ENCODE results near the gene MCMBP.
"Not testable (repeated sequence)": the region's sequence is repeated elsewhere in the genome, so short reads cannot be mapped to it uniquely, and the experiment has no call there.

The MCMBP gene

DNA sequence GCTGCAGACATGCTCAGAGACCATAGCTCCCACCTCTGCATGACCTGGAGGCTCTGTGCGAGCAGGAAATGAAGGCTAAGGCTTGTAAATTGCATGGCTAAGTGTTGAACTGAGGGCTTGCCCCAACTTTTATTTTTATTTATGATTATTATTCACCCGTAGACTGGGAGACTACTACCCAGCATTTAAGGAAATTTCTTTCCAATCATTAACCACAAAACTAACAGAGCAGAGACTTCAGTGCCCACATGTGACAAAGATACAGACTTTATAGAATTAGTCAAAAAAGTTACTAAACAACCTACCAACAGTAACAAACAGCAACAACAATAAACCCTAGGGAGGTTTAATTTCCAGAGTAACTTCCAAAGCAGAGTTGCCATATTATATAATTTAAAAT, 39.7 kb downstream of the MCMBP start:
- DNase-seq (ENCODE audit: low read depth in 2 of 2), result no peak

DNA sequence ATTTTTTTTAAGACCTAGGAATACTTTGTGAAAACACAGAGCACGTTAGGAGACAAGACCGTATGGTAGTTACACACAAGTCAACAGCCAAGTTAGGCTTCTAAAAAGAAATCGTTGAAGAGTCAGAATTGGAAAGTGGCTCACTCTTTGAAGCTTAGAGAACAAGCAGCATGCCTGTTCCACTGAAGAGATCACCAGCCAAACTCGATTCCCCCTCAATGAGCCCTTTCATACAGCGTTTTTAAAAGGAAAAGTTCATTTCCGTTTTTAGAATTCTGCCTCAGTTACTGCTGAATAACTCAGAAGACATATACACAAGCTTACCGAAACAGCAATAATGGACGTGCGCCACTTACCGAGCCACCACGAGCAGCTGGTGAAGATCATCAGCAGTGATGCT, 41.0 kb downstream of the MCMBP start:
- no peak for DNase-seq (ENCODE audit: low read depth in 2 of 2)

DNA sequence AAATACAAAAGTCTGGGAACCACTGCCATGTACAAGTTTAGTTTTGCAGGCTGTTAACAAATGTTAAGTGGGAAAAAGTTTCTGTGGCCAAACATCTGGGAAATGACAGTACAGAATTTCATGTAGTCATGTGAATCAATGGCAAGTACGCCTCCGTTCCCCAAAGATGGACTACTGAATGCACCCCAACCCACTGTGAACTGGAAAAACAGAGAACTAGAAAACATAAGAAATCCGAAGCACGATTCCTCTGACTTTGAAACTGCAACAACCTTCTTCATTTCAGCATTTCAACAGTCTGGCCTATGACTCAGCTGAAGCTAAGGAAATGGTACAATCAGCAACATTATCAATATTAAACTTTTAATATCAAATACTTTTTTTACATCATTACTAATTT, 41.8 kb downstream of the MCMBP start:
- no peak for DNase-seq (ENCODE audit: low read depth in 2 of 2)

DNA sequence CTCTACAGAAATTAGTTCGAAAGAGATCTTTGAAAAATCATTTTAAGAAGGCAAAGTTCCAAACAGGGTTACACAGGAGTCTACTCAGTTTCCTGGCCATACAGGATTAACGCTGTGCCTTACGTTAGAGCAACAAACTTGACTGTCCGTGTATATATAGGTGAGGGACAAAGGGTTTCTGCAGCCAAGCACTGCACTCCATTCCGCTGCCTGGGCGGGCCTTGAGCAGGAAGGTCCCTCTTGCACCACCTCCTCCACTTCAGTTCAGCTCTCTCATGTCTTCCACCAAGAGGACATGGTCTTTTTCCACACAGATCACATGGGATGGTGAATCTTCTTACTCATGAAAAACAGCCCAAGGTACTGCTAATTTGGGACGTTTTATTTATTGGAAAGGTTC, 43.2 kb downstream of the MCMBP start:
- DNase-seq (ENCODE audit: low read depth in 2 of 2), result no peak

DNA sequence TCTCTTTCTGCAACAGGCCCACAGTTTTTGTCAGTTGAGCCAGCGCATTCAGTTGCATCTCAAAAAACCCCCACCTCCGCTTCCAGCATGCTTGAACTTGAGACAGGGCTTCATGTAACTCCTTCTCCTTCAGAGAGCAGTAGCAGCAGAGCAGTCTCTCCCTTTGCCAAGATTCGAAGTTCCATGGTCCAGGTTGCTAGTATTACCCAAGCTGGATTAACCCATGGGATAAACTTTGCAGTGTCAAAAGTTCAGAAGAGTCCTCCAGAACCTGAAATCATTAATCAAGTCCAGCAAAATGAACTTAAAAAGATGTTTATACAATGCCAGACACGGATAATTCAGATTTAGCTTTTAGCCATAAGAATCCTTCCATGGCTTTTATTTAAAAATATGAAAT, 45.2 kb downstream of the MCMBP start:
- DNase-seq (ENCODE audit: low read depth in 2 of 2), result no peak

DNA sequence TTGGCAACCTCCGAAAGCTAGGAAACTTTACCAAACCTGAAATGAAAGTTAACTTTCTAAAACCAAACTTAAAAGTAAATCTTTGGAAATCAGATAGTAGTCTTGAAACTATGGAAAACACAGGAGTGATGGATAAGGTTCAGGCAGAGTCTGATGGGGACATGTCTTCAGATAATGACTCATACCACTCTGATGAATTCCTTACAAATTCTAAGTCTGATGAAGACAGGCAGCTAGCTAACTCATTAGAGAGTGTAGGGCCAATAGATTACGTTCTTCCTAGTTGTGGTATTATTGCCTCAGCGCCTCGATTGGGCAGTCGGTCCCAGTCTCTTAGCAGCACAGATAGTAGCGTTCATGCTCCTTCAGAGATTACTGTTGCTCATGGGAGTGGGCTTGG, 45.9 kb downstream of the MCMBP start:
- no peak for DNase-seq (ENCODE audit: low read depth in 2 of 2)

DNA sequence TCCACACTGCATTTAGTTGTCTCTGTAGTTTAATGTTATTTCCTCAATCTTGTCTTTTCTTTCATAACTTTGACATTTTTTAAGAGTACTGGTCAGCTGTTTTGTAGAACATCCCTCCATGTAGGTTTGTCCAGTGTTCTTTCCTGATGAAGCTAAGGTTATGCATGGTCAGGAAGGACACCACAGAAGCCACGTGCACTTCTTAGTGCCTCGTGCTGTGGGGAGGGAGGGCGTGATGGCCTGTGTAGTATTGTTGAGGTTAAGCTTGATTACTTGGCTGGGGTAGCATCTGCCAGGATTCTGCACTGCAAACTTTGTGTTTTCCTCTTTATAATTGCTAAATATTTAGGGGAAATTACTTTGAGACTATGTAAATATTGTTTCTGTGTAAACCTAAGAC, 48.3 kb downstream of the MCMBP start:
- no peak for DNase-seq (ENCODE audit: low read depth in 2 of 2)

DNA sequence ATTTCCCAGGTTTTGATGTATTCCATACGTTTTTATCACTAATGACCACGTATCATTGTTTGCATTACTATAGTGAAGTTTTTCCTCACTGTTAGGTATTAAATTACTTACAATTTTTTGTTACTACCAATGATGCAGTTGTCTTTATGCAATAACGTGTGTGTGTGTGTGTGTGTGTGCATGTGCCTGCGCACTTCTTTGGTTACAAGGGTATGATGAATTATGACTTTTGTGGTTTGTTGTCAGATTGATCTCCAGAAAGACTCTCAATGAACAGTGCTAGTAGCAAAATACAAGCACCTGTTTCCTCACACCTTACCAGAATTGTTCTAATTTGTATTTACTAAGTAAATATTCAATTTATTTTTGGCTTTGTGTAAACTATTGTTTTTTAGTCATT, 51.5 kb downstream of the MCMBP start:
- no peak for DNase-seq (ENCODE audit: low read depth in 2 of 2)

DNA sequence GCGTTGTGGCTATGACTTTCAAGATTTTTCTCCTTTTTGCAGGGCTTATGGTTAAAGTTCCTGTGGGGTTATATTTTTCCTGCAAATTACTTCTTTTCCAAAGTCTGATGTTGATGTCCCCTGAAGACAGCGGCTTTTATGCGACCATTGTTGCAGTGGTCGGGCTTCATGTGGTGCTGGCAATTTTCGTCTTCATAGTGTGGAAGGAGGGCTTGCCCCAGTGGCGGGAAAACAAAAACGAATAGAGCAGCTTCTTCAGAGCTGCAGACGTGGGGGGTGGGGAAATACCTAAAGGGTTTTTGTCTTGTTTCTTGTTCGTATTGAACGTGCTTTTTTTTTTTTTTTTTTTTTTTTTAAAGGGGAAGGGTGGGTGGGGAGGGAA, 53.8 kb downstream of the MCMBP start:
- no peak for DNase-seq (ENCODE audit: low read depth in 2 of 2)

DNA sequence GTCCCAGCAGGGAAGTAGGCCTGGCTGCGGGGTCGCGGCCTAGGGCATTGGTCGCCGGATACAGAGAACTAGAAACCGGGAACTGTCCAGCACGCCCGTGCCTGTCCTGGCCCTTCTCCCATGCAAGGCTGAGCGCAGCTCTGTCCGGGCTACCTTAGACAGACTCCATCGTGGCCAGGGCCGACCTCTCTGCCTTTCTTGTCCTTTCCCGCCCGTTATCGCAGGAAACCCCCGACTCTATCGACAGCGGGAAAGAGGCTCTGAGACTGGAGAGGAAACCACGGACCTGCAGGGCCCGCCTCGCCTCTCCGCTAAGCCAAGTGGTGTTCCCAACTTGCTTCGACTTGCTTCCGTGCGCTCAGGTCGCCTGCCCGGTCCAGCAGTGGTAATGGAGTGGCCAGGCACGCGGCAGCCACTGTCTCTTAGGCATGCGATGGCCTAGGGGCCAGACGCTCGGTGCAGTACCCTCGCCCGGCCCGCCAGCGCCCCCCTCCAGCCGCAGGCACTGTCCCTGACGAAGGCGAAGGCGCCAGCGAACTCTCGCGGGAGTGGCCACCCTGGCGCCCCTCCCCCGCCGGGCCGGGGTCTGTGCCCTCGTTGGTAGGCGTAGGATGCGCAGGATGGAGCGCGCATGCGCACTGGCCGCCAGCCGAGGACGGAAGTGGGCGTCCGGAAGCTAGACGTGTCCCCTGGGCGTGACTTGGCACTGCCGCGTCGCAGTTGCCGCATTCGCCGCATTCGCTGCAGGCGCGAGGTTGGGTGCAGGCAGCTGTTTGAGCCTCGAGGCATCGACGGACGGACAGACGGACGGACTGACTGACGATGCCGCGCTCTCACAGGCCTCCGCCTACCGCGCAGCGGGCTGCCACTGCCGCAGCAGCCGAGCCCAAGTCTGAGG, 54.4 kb downstream of the MCMBP start:
- no peak for DNase-seq (ENCODE audit: low read depth in 2 of 2)

DNA sequence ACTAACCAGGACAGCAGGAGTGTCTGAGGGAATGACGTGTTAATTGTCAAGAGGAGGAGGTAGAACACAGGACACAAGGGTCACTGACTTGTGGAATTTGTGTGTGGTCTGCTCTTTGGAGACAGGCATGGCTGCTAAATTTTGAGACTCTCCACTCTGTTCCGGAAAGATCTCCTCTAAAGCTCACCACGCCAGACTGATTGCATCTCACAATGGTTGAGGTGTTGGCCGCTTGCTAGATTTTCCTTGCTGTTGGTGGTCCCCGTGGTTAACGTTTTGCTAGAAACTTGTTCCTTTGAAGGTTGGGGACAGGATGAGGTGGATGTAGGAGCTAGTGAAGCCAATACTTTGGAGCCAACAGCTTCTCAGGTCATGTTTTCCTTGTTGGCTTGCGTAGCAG, 57.0 kb downstream of the MCMBP start:
- no peak for DNase-seq (ENCODE audit: low read depth in 2 of 2)

DNA sequence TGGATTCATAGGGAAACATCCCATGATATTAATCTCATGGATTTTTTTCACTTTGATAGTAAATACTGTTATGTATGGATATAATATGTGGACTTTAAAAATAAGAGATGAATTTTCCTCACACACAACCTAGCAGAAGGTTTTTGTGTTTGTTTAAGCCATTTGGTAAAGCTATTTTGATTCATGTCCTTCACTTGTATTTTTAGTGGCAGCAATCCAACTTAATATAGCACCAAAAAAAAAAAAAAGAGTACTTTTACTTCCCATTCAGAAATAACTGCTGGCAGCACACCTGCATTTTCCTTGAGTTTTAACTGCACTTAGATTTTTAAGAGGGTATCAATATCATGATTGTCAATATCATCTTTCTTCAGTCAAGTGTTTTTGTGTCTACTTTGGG, 60.0 kb downstream of the MCMBP start:
- DNase-seq (ENCODE audit: low read depth in 2 of 2), result no peak

DNA sequence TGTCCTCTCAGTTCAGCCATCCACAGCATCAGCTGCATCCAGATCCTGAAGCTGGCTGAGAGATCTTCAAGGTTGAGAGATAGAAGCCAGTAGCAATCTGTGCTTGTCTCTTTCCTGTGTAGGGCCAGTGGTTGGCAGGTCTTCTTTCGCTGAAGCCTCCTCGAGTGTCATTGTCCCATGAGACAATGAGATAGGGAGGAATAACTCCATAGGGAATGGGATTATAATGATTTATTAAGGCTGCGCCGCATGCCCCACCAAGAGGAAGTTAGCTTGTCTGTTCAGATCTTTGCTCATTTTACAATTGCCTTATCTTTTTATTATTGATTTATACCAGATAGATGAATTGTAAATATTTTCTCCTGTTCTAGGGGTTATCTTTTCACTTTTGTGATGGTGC, 61.5 kb downstream of the MCMBP start:
- no peak for DNase-seq (ENCODE audit: low read depth in 2 of 2)

DNA sequence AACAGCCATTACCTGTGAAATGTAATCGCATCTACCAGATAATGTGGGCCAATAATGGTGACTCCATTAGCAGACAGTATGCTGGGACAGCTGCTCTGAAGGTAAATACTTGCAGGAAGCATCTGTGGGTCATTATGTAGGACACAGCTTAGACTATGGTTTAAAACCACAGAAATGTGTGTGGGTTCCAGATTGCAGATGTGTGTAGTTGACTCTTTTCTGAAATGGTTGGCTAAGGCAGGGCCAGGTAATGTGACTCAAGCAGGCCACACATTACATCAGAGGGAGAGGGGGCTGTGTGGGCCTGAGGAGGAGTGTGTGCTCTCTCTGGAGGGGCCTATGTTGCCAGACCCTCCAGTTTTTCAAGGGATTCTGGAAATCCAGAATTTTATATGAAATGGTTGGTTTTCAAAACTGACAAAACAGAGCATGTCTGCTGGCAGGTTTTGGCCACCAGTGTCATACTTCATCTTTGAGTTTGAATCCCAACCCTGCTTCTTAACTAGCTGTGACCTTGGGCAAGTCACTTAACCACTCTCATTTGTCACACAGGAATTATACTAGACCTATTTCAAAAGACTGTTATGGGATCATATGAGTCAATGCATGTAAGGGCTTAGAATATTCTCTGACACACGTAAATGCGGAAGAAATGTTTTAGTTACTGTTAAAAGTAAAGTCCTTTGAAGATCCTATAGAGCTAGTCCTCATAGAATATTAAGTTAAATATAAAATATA, 64.5 kb downstream of the MCMBP start:
- no peak for DNase-seq (ENCODE audit: low read depth in 2 of 2)

DNA sequence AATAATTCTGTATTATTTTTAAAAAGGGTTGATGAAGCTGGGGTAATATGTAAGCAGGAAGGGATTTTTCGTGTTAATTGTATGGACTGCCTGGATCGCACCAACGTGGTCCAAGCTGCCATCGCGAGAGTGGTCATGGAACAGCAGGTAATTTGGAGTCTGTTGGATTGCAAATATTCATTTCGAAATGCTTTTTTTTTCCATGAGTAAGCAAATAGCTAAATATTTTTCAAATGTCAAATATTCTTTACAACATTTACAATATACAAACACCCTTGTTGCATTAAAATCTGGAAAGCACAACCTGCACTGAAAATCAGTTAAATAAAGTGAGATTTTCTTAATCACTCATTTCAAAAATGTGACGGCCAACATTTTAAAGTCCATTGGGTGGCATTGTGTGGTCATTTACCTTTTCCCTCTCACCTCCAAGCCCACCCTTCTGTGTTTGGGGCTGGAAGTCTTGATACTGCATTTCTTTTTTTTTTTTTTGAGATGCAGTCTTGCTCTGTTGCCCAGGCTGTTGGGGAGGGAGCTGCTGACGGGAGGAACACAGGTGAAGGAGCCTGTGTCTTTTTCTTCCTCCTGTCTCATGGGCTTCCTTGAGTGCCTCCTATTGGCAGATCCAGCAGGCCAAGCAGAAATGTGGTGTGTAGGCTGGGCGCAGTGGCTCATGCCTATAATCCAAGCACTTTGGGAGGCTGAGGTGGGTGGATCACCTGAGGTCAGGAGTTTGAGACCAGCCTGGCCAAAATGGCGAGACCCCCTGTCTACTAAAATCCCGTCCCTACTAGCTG, 66.1 kb downstream of the MCMBP start:
- DNase-seq (ENCODE audit: low read depth in 2 of 2), result no peak

DNA sequence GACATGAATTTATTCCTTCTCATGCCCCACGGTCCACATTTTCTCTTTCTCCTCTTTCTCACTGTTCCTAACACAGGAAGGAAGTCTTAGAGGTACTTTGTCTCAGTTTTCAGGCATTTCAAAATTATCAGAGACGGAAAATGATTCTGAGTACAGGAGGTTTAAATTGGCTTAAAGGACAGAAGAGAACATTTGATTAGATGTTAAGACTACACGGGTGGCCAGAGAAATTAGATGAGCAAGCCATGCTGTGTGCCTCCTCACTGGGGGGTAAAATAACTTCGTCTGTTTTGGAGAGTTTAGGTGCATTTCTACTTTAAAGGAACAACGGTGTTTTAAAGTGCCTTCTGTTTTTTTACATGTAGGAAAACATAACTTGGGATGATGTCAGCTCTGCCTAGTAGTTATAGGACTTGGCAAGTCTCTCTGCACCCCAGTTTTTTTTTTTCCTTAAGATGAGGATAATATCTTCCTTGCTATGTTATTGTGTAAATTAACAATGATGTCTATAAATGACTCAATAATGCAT, 66.9 kb downstream of the MCMBP start:
- no peak for DNase-seq (ENCODE audit: low read depth in 2 of 2)

DNA sequence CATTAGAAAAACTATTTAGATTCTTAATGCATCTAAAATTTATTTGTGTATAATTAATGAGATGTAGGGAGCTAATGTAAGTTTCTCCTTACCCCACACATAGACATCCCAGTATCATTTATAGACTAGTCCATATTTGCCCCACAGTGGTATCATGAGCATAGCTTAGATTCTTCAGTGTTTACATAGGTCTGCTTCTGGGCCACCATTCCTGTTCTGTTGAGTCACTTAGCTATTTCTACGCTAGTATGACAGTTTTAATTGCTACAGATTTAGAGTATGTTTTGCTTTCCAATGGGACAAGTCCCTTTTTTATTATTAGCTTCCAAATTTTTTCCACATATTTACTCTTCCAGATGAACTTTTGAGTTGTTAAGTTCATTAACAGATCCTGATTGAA, 69.4 kb downstream of the MCMBP start:
- DNase-seq (ENCODE audit: low read depth in 2 of 2), result no peak

DNA sequence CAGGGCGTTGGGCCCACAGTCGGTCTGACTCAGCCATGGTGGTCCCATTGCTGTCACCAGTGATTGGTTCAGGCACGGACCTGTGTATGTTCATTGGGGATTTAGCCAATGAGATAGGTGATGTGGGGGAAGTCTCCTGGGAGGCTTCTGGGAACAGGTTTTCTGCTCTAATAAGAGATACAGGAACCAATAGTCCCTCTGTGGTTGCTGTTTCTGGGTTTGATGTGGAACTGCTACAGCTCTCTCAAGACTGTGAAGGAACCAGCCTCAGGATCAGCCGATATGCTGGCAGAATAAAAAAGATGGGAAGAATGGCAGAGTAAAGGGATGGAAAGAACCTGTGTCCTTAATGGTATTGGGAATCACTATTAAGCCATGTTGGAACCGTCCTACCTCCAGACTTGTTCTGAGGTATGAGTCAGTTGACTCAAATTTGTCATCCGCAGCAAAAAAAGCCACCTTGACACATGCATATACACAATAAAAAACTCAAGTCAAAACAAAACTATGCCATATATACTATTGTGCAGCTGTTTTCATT, 70.6 kb downstream of the MCMBP start:
- no peak for DNase-seq (ENCODE audit: low read depth in 2 of 2)

DNA sequence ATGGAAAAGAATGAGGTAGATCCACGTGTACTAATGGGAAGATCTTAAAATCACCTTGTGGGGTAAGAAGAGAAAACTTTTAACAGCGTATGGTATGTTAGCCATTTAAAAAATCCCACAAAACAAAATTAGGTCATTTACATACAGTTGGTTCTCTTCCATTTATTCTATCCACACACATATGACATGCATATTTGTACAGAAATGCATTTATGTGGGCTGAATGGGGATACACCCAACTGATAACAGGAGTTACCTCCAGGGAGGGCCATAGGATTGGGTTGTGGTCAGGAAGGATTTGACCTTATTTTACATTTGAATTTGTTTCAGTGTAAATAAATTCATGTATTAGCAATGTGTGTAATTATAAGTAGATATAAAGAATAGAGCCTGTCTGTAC, 71.5 kb downstream of the MCMBP start:
- no peak for DNase-seq (ENCODE audit: low read depth in 2 of 2)

DNA sequence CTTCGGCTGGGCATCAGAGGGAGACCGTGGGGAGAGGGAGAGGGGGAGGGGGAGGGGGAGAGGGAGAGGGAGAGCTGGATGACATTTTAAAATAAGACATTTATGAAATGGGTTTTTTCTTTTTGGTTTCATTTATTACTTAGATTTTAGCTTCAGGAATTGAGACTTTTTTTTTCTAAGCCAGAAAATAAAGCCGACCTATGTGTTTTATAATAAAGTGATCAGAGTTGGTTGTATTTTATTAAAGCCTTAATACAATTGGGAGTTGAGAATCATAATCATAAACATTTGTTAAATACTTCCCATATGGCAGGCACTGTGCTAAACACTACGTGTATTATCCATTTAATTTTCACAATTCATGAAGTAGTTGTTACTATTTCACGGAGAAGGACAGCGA, 76.6 kb downstream of the MCMBP start:
- no peak for DNase-seq (ENCODE audit: low read depth in 2 of 2)

DNA sequence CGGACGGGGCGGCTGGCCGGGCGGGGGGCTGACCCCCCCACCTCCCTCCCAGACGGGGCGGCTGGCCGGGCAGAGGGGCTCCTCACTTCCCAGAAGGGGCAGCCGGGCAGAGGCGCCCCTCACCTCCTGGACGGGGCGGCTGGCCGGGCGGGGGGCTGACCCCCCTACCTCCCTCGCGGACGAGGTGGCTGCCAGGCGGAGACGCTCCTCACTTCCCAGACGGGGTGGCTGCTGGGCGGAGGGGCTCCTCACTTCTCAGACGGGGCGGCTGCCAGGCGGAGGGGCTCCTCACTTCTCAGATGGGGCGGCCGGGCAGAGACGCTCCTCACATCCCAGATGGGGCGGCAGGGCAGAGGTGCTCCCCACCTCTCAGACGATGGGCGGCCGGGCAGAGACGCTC, 77.5 kb downstream of the MCMBP start:
- DNase-seq (ENCODE audit: low read depth in 2 of 2), result not testable (repeated sequence)

Data from stimulated activated CD4-positive, alpha-beta T cell treated with anti-CD3 and anti-CD28 coated beads, Interleukin-1b, Interleukin-23, amount 100 ng/mL, for 1 hour (primary cell).